SK-N-SH (cell line): Measurements from ENCODE around the gene TCF12. TPM values are rescaled to one million over a fixed set of nuclear protein-coding genes. Genes with fewer than 3 reads are reported as not detected.

Experiments used
- CTCF ChIA-PET: fragments of 300-600, 350-600 bp; formaldehyde crosslinking; extraction: SDS; loops from one replicate; lab custom pipeline; 2021; lab: Yijun Ruan, JAX
- POLR2A ChIA-PET: fragments of 350-600 bp; sonication (Branson Sonifier 250); formaldehyde crosslinking; extraction: SDS; loops from one replicate; lab custom pipeline; 2020; ENCODE audit warnings: antibody characterized with exemption, inconsistent platforms; lab: Yijun Ruan, JAX
- DNase-seq: peaks from one replicate; pipeline ENCODE4 v3.0.0; 2012
- H2AFZ ChIP-seq: fragments of 200-600 bp; sonication (generic); 2 replicates; pipeline ENCODE4 v1.8.1; 2016; ENCODE audit warnings: antibody characterized with exemption, mild to moderate bottlenecking, low read depth
- H3F3A ChIP-seq: fragments of 200-600 bp; sonication (generic); replicated peaks from 2 replicates; pipeline ENCODE3; 2016; ENCODE audit warnings: antibody characterized with exemption, mild to moderate bottlenecking; ENCODE audit not compliant: insufficient read depth
- H3K27ac ChIP-seq, 2 experiments: fragments of 200-500 bp in 1 of 2; fragments of 200-600 bp in 1 of 2; sonication (Bioruptor generic) in 1 of 2; sonication (generic), shearing (Covaris generic) in 1 of 2; 2 replicates each; pipeline versions ENCODE4 v1.5.1 to v1.6.1; 2014 to 2016; ENCODE audit warnings: low read depth in 2 of 2, inconsistent platforms in 1 of 2, low read length in 1 of 2, mild to moderate bottlenecking in 1 of 2, mixed read lengths in 1 of 2
- H3K27me3 ChIP-seq: fragments of 200-600 bp; sonication (generic), shearing (Covaris generic); 2 replicates; pipeline ENCODE4 v1.6.1; 2016; ENCODE audit warnings: mixed run types; ENCODE audit not compliant: insufficient read depth
- H3K36me3 ChIP-seq, 2 experiments: fragments of 200-500 bp in 1 of 2; fragments of 200-600 bp in 1 of 2; sonication (Bioruptor generic) in 1 of 2; sonication (generic) in 1 of 2; replicated peaks in 1 of 2; 2 replicates each; pipeline versions ENCODE3 to v1.5.1; 2014 to 2016; ENCODE audit warnings: low read length in 1 of 2, mild to moderate bottlenecking in 1 of 2; ENCODE audit not compliant: insufficient read depth in 2 of 2, control insufficient read depth in 1 of 2
- H3K4me1 ChIP-seq, 2 experiments: fragments of 200-500 bp in 1 of 2; fragments of 200-600 bp in 1 of 2; sonication (Bioruptor generic) in 1 of 2; sonication (generic), shearing (Covaris generic) in 1 of 2; 2 replicates each; pipeline versions ENCODE4 v1.5.1 to v1.6.1; 2014 to 2016; ENCODE audit warnings: low read depth in 1 of 2, low read length in 1 of 2, mixed run types in 1 of 2; ENCODE audit not compliant: insufficient read depth in 2 of 2, control insufficient read depth in 1 of 2
- H3K4me2 ChIP-seq: fragments of 200-600 bp; sonication (generic), shearing (Covaris generic); 2 replicates; pipeline ENCODE4 v1.6.1; 2017; ENCODE audit warnings: mixed run types
- H3K4me3 ChIP-seq, 2 experiments: fragments of 200-500 bp in 1 of 2; fragments of 200-600 bp in 1 of 2; sonication (Bioruptor generic) in 1 of 2; sonication (generic), shearing (Covaris generic) in 1 of 2; 2 replicates each; pipeline versions ENCODE4 v1.5.1 to v1.8.1; 2014 to 2016; ENCODE audit warnings: low read depth in 2 of 2, inconsistent platforms in 1 of 2, low read length in 1 of 2, mild to moderate bottlenecking in 1 of 2, mixed read lengths in 1 of 2, moderate library complexity in 1 of 2
- H3K79me2 ChIP-seq: fragments of 200-600 bp; sonication (generic); 2 replicates; pipeline ENCODE4 v1.8.1; 2017; ENCODE audit warnings: mild to moderate bottlenecking; ENCODE audit not compliant: insufficient read depth
- H3K9ac ChIP-seq: fragments of 200-600 bp; sonication (generic); 2 replicates; pipeline ENCODE4 v1.6.1; 2017; ENCODE audit warnings: mixed run types
- H3K9me2 ChIP-seq: fragments of 200-600 bp; sonication (generic); 2 replicates; pipeline ENCODE4 v1.6.1; 2017; ENCODE audit warnings: mixed run types
- H3K9me3 ChIP-seq: fragments of 200-600 bp; sonication (generic); 2 replicates; pipeline ENCODE4 v1.6.1; 2017; ENCODE audit warnings: mixed run types, mild to moderate bottlenecking, moderate library complexity
- H4K20me1 ChIP-seq: fragments of 200-600 bp; sonication (generic); 2 replicates; pipeline ENCODE4 v1.6.1; 2017; ENCODE audit warnings: mild to moderate bottlenecking, mixed run types; ENCODE audit not compliant: insufficient read depth
- CTCF ChIP-seq: fragments of 200-600 bp; sonication (generic); IDR thresholded peaks from 2 replicates; pipeline ENCODE4 v1.6.1; 2017; ENCODE audit warnings: antibody characterized with exemption, mild to moderate bottlenecking, moderate library complexity
- EP300 ChIP-seq, 2 experiments: IDR thresholded peaks; 2 replicates each; pipeline versions ENCODE4 v1.4.0 to v1.6.1; 2012; ENCODE audit warnings: borderline replicate concordance in 1 of 2, low read depth in 1 of 2, low read length in 1 of 2
- FOXM1 ChIP-seq: IDR thresholded peaks from 2 replicates; pipeline ENCODE4 v1.4.0; 2012; ENCODE audit warnings: low read depth, mild to moderate bottlenecking
- JUND ChIP-seq: IDR thresholded peaks from 2 replicates; pipeline ENCODE4 v1.4.0; 2012
- MXI1 ChIP-seq: IDR thresholded peaks from 2 replicates; pipeline ENCODE4 v1.6.1; 2012; ENCODE audit warnings: mild to moderate bottlenecking, low read depth, low read length, improper control_type of control experiment
- NFIC ChIP-seq: IDR thresholded peaks from 2 replicates; pipeline ENCODE4 v1.4.0; 2012; ENCODE audit warnings: borderline replicate concordance
- PBX3 ChIP-seq: IDR thresholded peaks from 2 replicates; pipeline ENCODE4; 2012
- RAD21 ChIP-seq: IDR thresholded peaks from 2 replicates; pipeline ENCODE4 v1.6.1; 2012; ENCODE audit warnings: mild to moderate bottlenecking, low read length
- WGBS: methylation state at CpG from one replicate; pipeline ENCODE4 v1.1.6; 2017; ENCODE audit warnings: low lambda C conversion rate; 5-methylcytosine and 5-hydroxymethylcytosine counted together
- polyA plus RNA-seq, 3 experiments: library from polyadenylated mRNA; depleted of rRNA; stranded (reverse); fragments of >200 nt; gene quantifications; 2 replicates each; pipeline ENCODE4 v1.2.3, GENCODE V29; 2012
- TF ChIP-seq, protein P1 (sequence below): fragments of 150-350 bp; IDR thresholded peaks from 2 replicates; pipeline ENCODE4 v1.6.1; 2017; ENCODE audit warnings: antibody characterized with exemption, low read length, low read depth, borderline replicate concordance
- TF ChIP-seq, protein P2 (sequence below): IDR thresholded peaks from 2 replicates; pipeline ENCODE4 v1.6.1; 2012; ENCODE audit warnings: mild to moderate bottlenecking, low read depth, low read length, moderate library complexity

Gene TCF12
- polyA plus RNA-seq, 1 of the 3 experiments (the other 2 are of a cell fraction) = 49.6 TPM

GRCh38 chr15:57316451-57316850 is 398.0 kb downstream of the TCF12 start:
- Histone ChIP-seq H3K79me2 (no peaks in the 10 kb centered on the region), H3K36me3 (no peaks in the 10 kb centered on the region), H3K27me3 (no peaks in the 10 kb centered on the region), H3K27ac (no peak overlapping the region), H3K9me2 (no peaks in the 10 kb centered on the region), H3K4me2 (no peak overlapping the region), H3K4me1 (peaks cover 0 to 9% of the 10 kb centered on the region in 2 experiments; a peak in 1 of 4 replicates), H3K9me3 (no peaks in the 10 kb centered on the region), H3K4me3 (no peak overlapping the region), H3F3A (no peaks in the 10 kb centered on the region), H3K9ac (no peak overlapping the region), H2AFZ (no peak overlapping the region), H4K20me1 (no peaks in the 10 kb centered on the region)
- DNase-seq = no peak
- ChIA-PET CTCF (interaction anchor here (1.0 to 1.1 kb wide), 2 partner anchors 9 to 24 kb away, joined by 3 to 4 read pairs; no protein-coding TSS in a partner anchor), POLR2A (no interaction called here)
- TF ChIP-seq PBX3 (no peak), JUND (no peak), EP300 (IDR thresholded peaks at IDR 0.05; ENCODE audit: borderline replicate concordance in 1 of 2, low read depth in 1 of 2, low read length in 1 of 2) (no peak), CTCF (no peak), RAD21 (no peak), NFIC (no peak), FOXM1 (no peak), MXI1 (no peak)
- 65% methylated on average over 4 of the region's 4 CpGs for WGBS

- Histone ChIP-seq H3K9ac (no peak overlapping the region), H3F3A (no peaks in the 10 kb centered on the region), H3K36me3 (no peaks in the 10 kb centered on the region), H3K4me2 (no peak overlapping the region)
- no peak for DNase-seq
- TF ChIP-seq, protein P1, sequence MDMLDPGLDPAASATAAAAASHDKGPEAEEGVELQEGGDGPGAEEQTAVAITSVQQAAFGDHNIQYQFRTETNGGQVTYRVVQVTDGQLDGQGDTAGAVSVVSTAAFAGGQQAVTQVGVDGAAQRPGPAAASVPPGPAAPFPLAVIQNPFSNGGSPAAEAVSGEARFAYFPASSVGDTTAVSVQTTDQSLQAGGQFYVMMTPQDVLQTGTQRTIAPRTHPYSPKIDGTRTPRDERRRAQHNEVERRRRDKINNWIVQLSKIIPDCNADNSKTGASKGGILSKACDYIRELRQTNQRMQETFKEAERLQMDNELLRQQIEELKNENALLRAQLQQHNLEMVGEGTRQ = no peak
- TF ChIP-seq, protein P2, sequence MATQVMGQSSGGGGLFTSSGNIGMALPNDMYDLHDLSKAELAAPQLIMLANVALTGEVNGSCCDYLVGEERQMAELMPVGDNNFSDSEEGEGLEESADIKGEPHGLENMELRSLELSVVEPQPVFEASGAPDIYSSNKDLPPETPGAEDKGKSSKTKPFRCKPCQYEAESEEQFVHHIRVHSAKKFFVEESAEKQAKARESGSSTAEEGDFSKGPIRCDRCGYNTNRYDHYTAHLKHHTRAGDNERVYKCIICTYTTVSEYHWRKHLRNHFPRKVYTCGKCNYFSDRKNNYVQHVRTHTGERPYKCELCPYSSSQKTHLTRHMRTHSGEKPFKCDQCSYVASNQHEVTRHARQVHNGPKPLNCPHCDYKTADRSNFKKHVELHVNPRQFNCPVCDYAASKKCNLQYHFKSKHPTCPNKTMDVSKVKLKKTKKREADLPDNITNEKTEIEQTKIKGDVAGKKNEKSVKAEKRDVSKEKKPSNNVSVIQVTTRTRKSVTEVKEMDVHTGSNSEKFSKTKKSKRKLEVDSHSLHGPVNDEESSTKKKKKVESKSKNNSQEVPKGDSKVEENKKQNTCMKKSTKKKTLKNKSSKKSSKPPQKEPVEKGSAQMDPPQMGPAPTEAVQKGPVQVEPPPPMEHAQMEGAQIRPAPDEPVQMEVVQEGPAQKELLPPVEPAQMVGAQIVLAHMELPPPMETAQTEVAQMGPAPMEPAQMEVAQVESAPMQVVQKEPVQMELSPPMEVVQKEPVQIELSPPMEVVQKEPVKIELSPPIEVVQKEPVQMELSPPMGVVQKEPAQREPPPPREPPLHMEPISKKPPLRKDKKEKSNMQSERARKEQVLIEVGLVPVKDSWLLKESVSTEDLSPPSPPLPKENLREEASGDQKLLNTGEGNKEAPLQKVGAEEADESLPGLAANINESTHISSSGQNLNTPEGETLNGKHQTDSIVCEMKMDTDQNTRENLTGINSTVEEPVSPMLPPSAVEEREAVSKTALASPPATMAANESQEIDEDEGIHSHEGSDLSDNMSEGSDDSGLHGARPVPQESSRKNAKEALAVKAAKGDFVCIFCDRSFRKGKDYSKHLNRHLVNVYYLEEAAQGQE = no peak
- TF ChIP-seq JUND = no peak
- TF ChIP-seq, all 33 proteins: peak for 0
- POLR2A ChIA-PET = no interaction called here
- no peaks in the 10 kb centered on the region for H3K9me2 ChIP-seq
- no peak overlapping the region for H3K4me3 ChIP-seq
- H3K9me3 ChIP-seq = no peaks in the 10 kb centered on the region
- H3K79me2 ChIP-seq = no peaks in the 10 kb centered on the region
- H4K20me1 ChIP-seq = no peaks in the 10 kb centered on the region
- H3K27ac ChIP-seq = no peak overlapping the region
- H3K27me3 ChIP-seq = no peaks in the 10 kb centered on the region
- CTCF ChIA-PET = interaction anchor here (0.6 to 1.0 kb wide), 2 partner anchors 12 to 13 kb away, joined by 3 to 4 read pairs; no protein-coding TSS in a partner anchor
- H3K4me1 ChIP-seq = peaks cover 8 to 19% of the 10 kb centered on the region in 2 experiments; a peak in 2 of 4 replicates
- 92% methylated on average over 25 of the region's 36 CpGs for WGBS
- no peak overlapping the region for H2AFZ ChIP-seq
Measured at GRCh38 chr15:57319226-57319918, 400.9 kb downstream of the TCF12 start.
